ENCODE results near the gene DNAAF5. TPM values are rescaled to one million over a fixed set of nuclear protein-coding genes. Genes with fewer than 3 reads are reported as not detected.

DNAAF5 gene
- total RNA-seq, 4 donors from 2014 or later = 19.0 to 25.3 (median 24.1) TPM

DNA sequence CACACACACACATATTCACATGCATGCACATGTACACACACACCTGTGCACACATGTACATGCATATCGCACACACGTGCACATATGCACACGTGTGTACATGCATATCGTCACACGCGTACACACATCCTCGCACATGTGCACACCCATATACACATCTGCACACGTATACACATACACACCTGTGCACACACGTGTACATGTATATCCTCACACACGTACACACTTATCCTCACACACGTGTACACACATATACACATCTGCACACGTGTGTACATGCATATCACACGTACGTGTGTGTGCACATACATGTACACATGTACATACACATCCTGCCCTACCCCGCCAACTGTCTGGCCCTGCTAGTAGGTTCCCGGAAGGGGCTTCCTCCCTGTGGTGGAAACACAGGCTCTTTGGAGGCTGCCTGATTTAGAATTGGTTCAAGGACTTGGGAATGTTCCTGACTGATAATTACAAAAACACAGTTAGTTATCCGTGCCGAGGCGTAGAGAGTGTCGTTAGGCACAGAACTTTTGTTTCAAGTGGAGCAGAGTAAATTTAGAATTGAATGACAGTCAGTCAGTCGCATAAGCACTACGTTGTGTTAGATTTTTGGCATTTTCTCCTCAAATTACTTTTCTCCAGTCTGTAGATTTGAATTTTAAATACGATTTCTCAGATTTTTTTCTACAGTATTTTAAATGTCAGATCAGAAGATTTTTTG is 19.1 kb downstream of the DNAAF5 start:
- no peak for DNase-seq (ENCODE audit: low spot score in 2 of 2)
- no peak overlapping the region for H3K4me3 ChIP-seq (ENCODE audit: low read depth, poor library complexity, severe bottlenecking)
- TF ChIP-seq POLR2A (IDR thresholded peaks at IDR 0.05) = no peak
- TF ChIP-seq, protein P1, sequence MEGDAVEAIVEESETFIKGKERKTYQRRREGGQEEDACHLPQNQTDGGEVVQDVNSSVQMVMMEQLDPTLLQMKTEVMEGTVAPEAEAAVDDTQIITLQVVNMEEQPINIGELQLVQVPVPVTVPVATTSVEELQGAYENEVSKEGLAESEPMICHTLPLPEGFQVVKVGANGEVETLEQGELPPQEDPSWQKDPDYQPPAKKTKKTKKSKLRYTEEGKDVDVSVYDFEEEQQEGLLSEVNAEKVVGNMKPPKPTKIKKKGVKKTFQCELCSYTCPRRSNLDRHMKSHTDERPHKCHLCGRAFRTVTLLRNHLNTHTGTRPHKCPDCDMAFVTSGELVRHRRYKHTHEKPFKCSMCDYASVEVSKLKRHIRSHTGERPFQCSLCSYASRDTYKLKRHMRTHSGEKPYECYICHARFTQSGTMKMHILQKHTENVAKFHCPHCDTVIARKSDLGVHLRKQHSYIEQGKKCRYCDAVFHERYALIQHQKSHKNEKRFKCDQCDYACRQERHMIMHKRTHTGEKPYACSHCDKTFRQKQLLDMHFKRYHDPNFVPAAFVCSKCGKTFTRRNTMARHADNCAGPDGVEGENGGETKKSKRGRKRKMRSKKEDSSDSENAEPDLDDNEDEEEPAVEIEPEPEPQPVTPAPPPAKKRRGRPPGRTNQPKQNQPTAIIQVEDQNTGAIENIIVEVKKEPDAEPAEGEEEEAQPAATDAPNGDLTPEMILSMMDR (IDR thresholded peaks at IDR 0.05) = no peak
- intact Hi-C loops (cut with DNase I; ENCODE audit: low total_unique reads) = no loop called here
- WGBS, 2 donors = 91 to 94% methylated on average over 23 of the region's 23 CpGs

DNA sequence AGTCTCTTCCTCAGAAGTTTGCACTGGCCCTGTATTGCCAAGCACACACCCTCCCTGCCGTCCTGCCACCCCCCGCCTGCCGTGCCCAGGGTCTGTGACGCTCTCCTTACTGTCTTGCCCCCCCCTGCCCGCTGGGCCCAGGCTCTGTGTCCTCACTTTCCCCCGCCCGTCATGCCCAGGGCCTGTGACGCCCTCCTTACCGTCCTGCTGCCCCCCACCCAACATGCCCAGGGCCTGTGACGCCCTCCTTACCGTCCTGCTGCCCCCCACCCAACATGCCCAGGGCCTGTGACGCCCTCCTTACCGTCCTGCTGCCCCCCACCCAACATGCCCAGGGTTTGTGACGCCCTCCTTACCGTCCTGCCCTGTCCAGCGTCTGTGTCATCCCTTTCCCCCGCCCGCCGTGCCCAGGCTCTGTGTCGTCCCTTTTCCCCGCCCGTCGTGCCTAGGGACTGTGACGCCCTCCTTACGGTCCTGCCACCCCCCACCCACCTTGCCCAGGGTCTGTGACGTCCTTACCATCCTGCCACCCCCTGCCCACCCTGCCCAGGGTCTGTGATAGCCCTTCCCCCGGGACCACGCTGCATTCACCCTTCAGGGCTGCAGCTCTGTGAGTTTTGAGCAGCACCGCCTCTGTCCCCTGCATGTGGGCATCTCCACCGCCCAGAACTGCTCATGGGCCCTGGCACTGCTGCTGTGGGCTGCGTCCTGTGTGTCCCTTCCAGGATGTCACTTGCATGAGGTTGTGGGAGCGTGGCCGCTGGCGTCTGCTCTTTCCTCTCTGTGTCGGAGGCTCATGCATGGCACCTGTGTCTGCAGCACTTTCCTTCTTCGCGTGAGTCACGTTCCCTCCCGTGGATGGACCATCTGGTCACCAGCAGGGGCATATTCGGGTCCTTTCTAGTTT is 19.9 kb downstream of the DNAAF5 start:
- no peak overlapping the region for H3K4me3 ChIP-seq (ENCODE audit: low read depth, poor library complexity, severe bottlenecking)
- DNase-seq (ENCODE audit: low spot score in 2 of 2) = no peak
- TF ChIP-seq POLR2A (IDR thresholded peaks at IDR 0.05) = no peak
- TF ChIP-seq, protein P1 (IDR thresholded peaks at IDR 0.05) = no peak
- intact Hi-C loops (cut with DNase I; ENCODE audit: low total_unique reads) = no loop called here
- WGBS, 2 donors = 90 to 92% methylated on average over 40 of the region's 40 CpGs

DNA sequence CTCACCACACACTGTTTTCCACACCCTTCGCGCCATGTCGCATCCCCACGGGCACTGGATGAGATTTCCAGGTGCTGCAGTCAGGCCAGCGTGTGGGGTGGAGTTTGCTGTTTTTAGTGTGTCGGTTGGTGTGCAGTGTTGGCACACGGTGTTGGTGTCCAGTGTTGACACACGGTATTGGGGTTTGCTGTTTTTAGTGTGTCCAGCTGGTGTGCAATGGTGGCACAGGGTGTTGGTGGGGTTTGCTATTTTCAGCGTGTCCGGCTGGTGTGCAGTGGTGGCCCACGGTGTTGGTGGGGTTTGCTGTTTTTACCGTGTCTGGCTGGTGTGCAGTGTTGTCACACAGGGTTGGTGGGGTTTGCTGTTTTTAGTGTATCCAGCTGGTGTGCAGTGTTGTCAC is 20.7 kb downstream of the DNAAF5 start:
- intact Hi-C loops (cut with DNase I; ENCODE audit: low total_unique reads) = no loop called here

DNA sequence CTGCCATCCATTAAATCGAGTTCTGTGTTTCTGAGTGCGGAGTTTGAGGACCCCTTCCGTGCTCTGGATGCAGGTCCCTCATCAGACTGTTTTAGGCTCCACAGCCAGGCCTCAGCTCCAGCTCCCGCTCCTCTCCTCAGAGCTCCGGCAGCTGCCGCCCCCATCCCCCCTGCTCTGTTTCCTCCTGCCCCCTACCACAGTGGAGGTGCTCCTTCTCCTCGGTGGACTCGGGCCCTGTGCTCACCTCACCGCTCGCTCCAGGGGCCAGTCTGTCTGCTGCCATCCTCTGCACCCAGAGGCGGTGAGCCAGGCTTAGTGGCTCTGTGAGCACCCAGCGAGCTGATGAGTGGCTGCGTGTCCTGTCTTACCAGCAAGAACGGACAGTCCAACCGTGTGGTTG is 21.9 kb downstream of the DNAAF5 start:
- 94 to 97% methylated on average over 15 of the region's 15 CpGs for WGBS, 2 donors
- no peak overlapping the region for H3K4me3 ChIP-seq (ENCODE audit: low read depth, poor library complexity, severe bottlenecking)
- no peak for TF ChIP-seq POLR2A (IDR thresholded peaks at IDR 0.05)
- TF ChIP-seq, protein P1 (IDR thresholded peaks at IDR 0.05) = no peak
- no peak for DNase-seq (ENCODE audit: low spot score in 2 of 2)
- intact Hi-C loops (cut with DNase I; ENCODE audit: low total_unique reads) = no loop called here

More for the DNA sequence above, 20.7 kb downstream of the DNAAF5 start:
- H3K4me3 ChIP-seq (ENCODE audit: low read depth, poor library complexity, severe bottlenecking) = no peak overlapping the region
- 88 to 89% methylated on average over 12 of the region's 12 CpGs for WGBS, 2 donors
- TF ChIP-seq POLR2A (IDR thresholded peaks at IDR 0.05) = no peak
- TF ChIP-seq, protein P1 (IDR thresholded peaks at IDR 0.05) = no peak
- DNase-seq (ENCODE audit: low spot score in 2 of 2) = no peak

DNA sequence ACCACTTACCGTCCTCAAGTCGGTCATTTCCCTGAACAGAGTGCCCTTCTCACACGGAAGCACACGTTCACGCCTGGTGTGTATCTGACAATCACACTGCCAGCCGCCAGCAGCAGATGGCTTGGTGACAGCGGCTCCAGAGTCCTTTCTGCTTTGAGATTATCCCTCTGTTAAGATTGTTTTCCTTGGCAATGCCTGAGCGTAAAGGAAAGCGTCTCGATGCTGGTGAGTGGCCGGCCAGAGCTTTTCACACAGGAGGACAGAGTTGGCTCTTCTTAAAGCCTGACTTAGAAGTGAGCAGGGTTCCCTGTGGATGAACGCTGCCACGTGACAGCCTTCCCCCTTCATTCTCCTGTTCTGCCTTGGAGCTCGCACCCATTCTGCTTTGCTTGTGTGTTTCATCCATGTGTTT is 22.6 kb downstream of the DNAAF5 start:
- no peak for TF ChIP-seq POLR2A (IDR thresholded peaks at IDR 0.05)
- TF ChIP-seq, protein P1 (IDR thresholded peaks at IDR 0.05) = no peak
- no peak for DNase-seq (ENCODE audit: low spot score in 2 of 2)
- 78 to 83% methylated on average over 14 of the region's 14 CpGs for WGBS, 2 donors
- intact Hi-C loops (cut with DNase I; ENCODE audit: low total_unique reads) = no loop called here
- no peak overlapping the region for H3K4me3 ChIP-seq (ENCODE audit: low read depth, poor library complexity, severe bottlenecking)

Data from lower leg skin (tissue), 4 donors.